Transverse colon (tissue), 4 donors: ENCODE measurements around the gene RNF19B. TPM values are rescaled to one million over a fixed set of nuclear protein-coding genes. Genes with fewer than 3 reads are reported as not detected.

Source experiments
- DNase-seq: peaks from one replicate; pipeline ENCODE4 v3.0.0-alpha.2; 2019
- H3K27ac ChIP-seq, 4 donors: fragments of 200-600 bp; sonication (generic); 2 replicates each; pipeline ENCODE4 v1.5.1; 2016 to 2018; ENCODE audit warnings: inconsistent platforms in 4 of 4
- H3K27me3 ChIP-seq: fragments of 200-600 bp; sonication (generic); 2 replicates; pipeline ENCODE4 v1.5.1; 2017; ENCODE audit warnings: inconsistent platforms
- H3K36me3 ChIP-seq, 4 donors: fragments of 200-600 bp; sonication (generic); 2 replicates each; pipeline ENCODE4 v1.5.1; 2017 to 2019; ENCODE audit warnings: inconsistent platforms in 4 of 4
- H3K4me1 ChIP-seq, 4 donors: fragments of 200-600 bp; sonication (generic); 2 replicates each; pipeline ENCODE4 v1.5.1; 2017 to 2020; ENCODE audit warnings: inconsistent platforms in 4 of 4
- H3K4me3 ChIP-seq, 4 donors: fragments of 200-600 bp; sonication (generic); 1 replicate in 1 of 4; 2 replicates in 3 of 4; pipeline versions ENCODE4 v1.5.1 to v1.6.1; 2017 to 2019; ENCODE audit warnings: inconsistent platforms in 4 of 4
- H3K9me3 ChIP-seq, 2 donors: fragments of 200-600 bp; sonication (generic); 2 replicates each; pipeline ENCODE4 v1.5.1; 2017 to 2019; ENCODE audit warnings: inconsistent platforms in 2 of 2
- EP300 ChIP-seq: sonication (generic); formaldehyde crosslinking; IDR thresholded peaks from one replicate; pipeline ENCODE4 v1.6.1; 2017; ENCODE audit warnings: antibody characterized with exemption, low read depth
- POLR2A ChIP-seq: fragments of 450-650 bp; IDR thresholded peaks from one replicate; pipeline ENCODE4 v1.6.1; 2016; ENCODE audit warnings: antibody characterized with exemption, mild to moderate bottlenecking, moderate library complexity
- POLR2AphosphoS5 ChIP-seq, 3 donors: sonication (generic); formaldehyde crosslinking; IDR thresholded peaks; one replicate each; pipeline ENCODE4 v1.6.1; 2016; ENCODE audit warnings: antibody characterized with exemption in 3 of 3
- WGBS, 2 donors: methylation state at CpG; one replicate each; pipeline ENCODE4 v1.1.5; 2018; ENCODE audit warnings: low coverage in 1 of 2; 5-methylcytosine and 5-hydroxymethylcytosine counted together
- in situ Hi-C, 4 donors: fragments of 200-750 bp; cut with MboI; loops; one replicate each; pipeline versions ENCODE4 v1.15.0 to v1.15.1; 2017; ENCODE audit warnings: low sequenced_read_pairs in 3 of 4, low pct_ligation_motif_present in 1 of 4, low pct_unique_long_range_greater_than_20kb in 1 of 4
- intact Hi-C: fragments of 100-400 bp; cut with DNase I; formaldehyde crosslinking; loops from one replicate; pipeline ENCODE4 v1.15.1; 2023; ENCODE audit warnings: low total_unique reads
- total RNA-seq, 4 donors: library from RNA; depleted of rRNA; stranded (reverse); fragments of >200 nt; gene quantifications; one replicate each; pipeline ENCODE4 v1.1.0, GENCODE V29; 2016
- TF ChIP-seq, protein P1 (sequence below), 5 experiments: fragments of 200-600 bp in 3 of 5; fragments of 450-650 bp in 2 of 5; sonication (generic) in 3 of 5; IDR thresholded peaks; 1 replicate in 2 of 5; 2 replicates in 3 of 5; pipeline ENCODE4 v1.5.1; 2016 to 2017; ENCODE audit warnings: antibody characterized with exemption in 5 of 5, inconsistent platforms in 3 of 5, mild to moderate bottlenecking in 2 of 5, moderate library complexity in 1 of 5

RNF19B gene
- total RNA-seq, 4 donors from 2014 or later: 22.5 to 83.8 (median 62.0) TPM

DNA sequence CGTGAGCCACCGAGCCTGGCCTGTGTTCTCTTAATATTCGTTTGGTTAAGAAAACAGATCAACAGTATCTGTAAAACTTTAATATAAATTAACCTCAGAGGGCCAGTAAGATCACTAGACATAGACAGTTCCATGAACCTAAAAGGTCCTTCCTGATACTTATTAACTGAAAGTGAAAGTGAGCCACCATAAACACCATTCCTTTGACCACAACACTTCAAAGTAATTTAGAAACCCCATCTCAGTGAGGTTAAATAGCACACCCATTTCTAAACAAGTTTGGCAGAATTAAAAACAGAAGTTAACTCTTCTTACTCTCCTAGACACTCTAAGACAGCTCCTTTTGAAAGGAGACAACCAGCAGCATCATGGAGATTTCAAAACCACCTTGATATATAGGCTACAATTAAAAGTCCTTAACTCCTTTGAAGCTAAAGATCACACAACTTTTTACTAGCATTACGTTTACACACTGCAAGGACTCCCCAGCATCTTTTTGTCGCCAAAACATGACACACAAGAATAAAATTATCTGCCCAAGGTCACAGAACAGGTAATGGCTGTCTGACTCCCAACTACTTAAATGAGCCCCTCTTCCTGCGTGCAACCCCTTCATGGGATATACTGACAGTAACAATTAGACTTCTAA lies 2.2 kb downstream of the RNF19B start:
- intact Hi-C loops (no loop called here), in situ Hi-C loops (no loop called here)
- no peaks in the 10 kb centered on the region for H3K36me3 ChIP-seq
- TF ChIP-seq, protein P1, sequence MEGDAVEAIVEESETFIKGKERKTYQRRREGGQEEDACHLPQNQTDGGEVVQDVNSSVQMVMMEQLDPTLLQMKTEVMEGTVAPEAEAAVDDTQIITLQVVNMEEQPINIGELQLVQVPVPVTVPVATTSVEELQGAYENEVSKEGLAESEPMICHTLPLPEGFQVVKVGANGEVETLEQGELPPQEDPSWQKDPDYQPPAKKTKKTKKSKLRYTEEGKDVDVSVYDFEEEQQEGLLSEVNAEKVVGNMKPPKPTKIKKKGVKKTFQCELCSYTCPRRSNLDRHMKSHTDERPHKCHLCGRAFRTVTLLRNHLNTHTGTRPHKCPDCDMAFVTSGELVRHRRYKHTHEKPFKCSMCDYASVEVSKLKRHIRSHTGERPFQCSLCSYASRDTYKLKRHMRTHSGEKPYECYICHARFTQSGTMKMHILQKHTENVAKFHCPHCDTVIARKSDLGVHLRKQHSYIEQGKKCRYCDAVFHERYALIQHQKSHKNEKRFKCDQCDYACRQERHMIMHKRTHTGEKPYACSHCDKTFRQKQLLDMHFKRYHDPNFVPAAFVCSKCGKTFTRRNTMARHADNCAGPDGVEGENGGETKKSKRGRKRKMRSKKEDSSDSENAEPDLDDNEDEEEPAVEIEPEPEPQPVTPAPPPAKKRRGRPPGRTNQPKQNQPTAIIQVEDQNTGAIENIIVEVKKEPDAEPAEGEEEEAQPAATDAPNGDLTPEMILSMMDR (IDR thresholded peaks at IDR 0.05): no peak
- TF ChIP-seq POLR2A (no peak), EP300 (no peak), POLR2AphosphoS5 (IDR thresholded peaks at IDR 0.05) (no peak)
- peaks cover 6 to 50% (median 27%) of the 10 kb centered on the region in 4 donors for H3K4me1 ChIP-seq
- H3K27me3 ChIP-seq: no peaks in the 10 kb centered on the region
- WGBS, 2 donors: 30 to 34% methylated on average over 3 to 6 of the region's 6 CpGs
- no peaks in the 10 kb centered on the region for H3K9me3 ChIP-seq
- peak overlapping the region; percentile 97 to 100 (median 98) for H3K27ac ChIP-seq
- DNase-seq: no peak
- H3K4me3 ChIP-seq: peak overlapping the region; percentile 48 to 93 (median 78)

DNA sequence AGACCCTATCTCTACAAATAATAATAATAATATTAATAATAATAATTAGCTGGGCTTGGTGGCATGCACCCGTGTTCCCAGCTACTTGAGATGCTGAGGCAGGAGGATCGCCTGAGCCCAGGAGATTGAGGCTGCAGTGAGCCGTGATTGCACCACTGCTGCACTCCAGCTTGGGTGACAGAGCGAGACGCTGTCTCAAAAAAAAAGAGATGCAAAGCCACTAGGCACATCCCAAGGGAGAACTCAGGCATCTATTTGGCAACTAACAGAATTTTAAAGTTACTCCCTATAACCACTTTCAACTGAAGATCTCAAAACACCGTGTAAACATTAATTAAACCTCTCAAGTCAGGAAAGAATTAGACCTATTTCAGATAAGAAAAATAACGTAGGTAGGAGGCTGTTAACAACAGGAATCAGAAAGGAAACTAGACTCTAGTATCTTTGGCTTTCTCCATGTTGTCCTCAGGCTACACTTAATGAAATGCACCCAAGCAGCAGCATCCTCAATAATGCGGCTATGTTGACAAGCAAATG lies 3.7 kb downstream of the RNF19B start:
- no peaks in the 10 kb centered on the region for H3K27me3 ChIP-seq
- in situ Hi-C loops (no loop called here), intact Hi-C loops (no loop called here)
- H3K4me1 ChIP-seq: peaks cover 6 to 56% (median 27%) of the 10 kb centered on the region in 4 donors
- H3K36me3 ChIP-seq: no peaks in the 10 kb centered on the region
- 60 to 75% methylated on average over 3 to 8 of the region's 8 CpGs for WGBS, 2 donors
- TF ChIP-seq EP300 (no peak), POLR2AphosphoS5 (IDR thresholded peaks at IDR 0.05) (no peak), POLR2A (no peak)
- TF ChIP-seq, protein P1 (IDR thresholded peaks at IDR 0.05): no peak
- H3K9me3 ChIP-seq: no peaks in the 10 kb centered on the region
- DNase-seq: no peak
- no peak overlapping the region for H3K4me3 ChIP-seq
- no peak overlapping the region for H3K27ac ChIP-seq

DNA sequence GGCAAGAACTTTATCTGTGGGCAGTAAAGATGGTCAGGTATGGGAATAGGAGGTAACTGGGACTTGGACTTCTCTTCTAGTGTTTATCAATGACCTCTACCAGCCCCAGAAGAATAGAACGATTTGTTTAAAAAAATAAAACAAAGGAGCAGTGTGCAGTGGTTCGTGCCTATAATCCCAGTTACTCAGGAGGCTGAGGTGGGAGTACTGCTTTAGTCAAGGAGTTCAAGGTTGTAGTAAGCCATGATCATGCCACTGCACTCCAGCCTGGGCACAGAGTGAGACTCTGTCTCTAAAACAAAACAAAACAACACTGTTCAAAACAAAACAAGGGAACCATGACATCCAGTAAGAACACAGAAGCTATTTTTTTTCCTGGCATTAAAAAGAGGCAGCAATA lies 4.3 kb downstream of the RNF19B start:
- no peak overlapping the region for H3K27ac ChIP-seq
- TF ChIP-seq EP300: no peak
- no peak for TF ChIP-seq POLR2A
- no peak for TF ChIP-seq POLR2AphosphoS5 (IDR thresholded peaks at IDR 0.05)
- TF ChIP-seq, protein P1 (IDR thresholded peaks at IDR 0.05): no peak
- H3K9me3 ChIP-seq: no peaks in the 10 kb centered on the region
- no peaks in the 10 kb centered on the region for H3K36me3 ChIP-seq
- H3K4me1 ChIP-seq: peaks cover 6 to 57% (median 27%) of the 10 kb centered on the region in 4 donors
- WGBS, 2 donors: 50 to 51% methylated on average over 1 to 2 of the region's 2 CpGs
- in situ Hi-C loops (no loop called here), intact Hi-C loops (no loop called here)
- H3K27me3 ChIP-seq: no peaks in the 10 kb centered on the region
- no peak overlapping the region for H3K4me3 ChIP-seq
- no peak for DNase-seq

- Histone ChIP-seq H3K4me1 (peaks cover 6 to 54% (median 27%) of the 10 kb centered on the region in 4 donors), H3K36me3 (no peaks in the 10 kb centered on the region), H3K27me3 (no peaks in the 10 kb centered on the region), H3K9me3 (no peaks in the 10 kb centered on the region), H3K4me3 (no peak overlapping the region), H3K27ac (no peak overlapping the region)
- intact Hi-C loops: no loop called here
- no peak for DNase-seq
- in situ Hi-C loops: no loop called here
- 78 to 88% methylated on average over 1 of the region's 1 CpG for WGBS, 2 donors
- TF ChIP-seq, protein P1 (IDR thresholded peaks at IDR 0.05): no peak
- TF ChIP-seq POLR2AphosphoS5 (IDR thresholded peaks at IDR 0.05): no peak
- no peak for TF ChIP-seq POLR2A
- TF ChIP-seq EP300: no peak
Observed at GRCh38 chr1:32958827-32959226, 5.8 kb downstream of the RNF19B start.
